Measurements from ENCODE around the gene ANKRD63. TPM values are rescaled to one million over a fixed set of nuclear protein-coding genes. Genes with fewer than 3 reads are reported as not detected.

The ANKRD63 gene
- polyA plus RNA-seq, 1 donor (not counting 4 experiments of a cell fraction or from before 2014, with no cell fraction given): not detected

DNA sequence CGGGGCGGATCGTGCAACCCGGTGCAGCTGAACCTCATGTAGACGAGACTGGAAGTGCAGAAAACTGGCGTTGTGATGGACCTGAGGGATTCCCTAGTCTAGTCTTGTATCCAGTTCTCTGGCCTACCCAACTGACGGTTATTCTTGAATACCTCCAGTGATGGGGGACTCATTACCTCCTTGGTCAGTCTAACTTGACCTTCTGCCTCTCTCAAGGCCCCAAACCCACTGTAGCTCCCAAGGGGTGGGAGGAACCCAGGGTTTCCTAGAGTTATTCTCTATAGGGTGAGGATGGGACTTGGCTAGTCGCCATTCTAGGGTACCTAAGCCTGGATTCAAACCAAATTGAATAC, 32.6 kb downstream of the ANKRD63 start:
- TF ChIP-seq EZH2 (IDR thresholded peaks at IDR 0.05; ENCODE audit: low read length): no peak
- TF ChIP-seq, protein P1, sequence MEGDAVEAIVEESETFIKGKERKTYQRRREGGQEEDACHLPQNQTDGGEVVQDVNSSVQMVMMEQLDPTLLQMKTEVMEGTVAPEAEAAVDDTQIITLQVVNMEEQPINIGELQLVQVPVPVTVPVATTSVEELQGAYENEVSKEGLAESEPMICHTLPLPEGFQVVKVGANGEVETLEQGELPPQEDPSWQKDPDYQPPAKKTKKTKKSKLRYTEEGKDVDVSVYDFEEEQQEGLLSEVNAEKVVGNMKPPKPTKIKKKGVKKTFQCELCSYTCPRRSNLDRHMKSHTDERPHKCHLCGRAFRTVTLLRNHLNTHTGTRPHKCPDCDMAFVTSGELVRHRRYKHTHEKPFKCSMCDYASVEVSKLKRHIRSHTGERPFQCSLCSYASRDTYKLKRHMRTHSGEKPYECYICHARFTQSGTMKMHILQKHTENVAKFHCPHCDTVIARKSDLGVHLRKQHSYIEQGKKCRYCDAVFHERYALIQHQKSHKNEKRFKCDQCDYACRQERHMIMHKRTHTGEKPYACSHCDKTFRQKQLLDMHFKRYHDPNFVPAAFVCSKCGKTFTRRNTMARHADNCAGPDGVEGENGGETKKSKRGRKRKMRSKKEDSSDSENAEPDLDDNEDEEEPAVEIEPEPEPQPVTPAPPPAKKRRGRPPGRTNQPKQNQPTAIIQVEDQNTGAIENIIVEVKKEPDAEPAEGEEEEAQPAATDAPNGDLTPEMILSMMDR (optimal IDR thresholded peaks at IDR 0.05 in 1 of 3, IDR thresholded peaks at IDR 0.05 in 1 of 3, conservative IDR thresholded peaks at IDR 0.05 in 1 of 3; ENCODE audit: extremely low read depth in 1 of 3, insufficient read depth in 2 of 3, low read length in 3 of 3): no peak
- FAIRE-seq (no peak), DNase-seq (ENCODE audit: low read depth, low spot score) (no peak)
- peaks cover 16 to 18% of the 10 kb centered on the region in 2 experiments for H3K36me3 ChIP-seq (ENCODE audit: control insufficient read depth in 2 of 2, extremely low read depth in 1 of 2, insufficient read depth in 2 of 2, low read length in 2 of 2)
- H2AFZ ChIP-seq (ENCODE audit: control insufficient read depth, low read length): no peak overlapping the region
- peaks cover 4% of the 10 kb centered on the region for H4K20me1 ChIP-seq (ENCODE audit: control insufficient read depth, extremely low read depth, insufficient read depth, low read length)
- no peaks in the 10 kb centered on the region for H3K9me1 ChIP-seq (ENCODE audit: control insufficient read depth, extremely low read depth, insufficient read depth, low read length)
- H3K9me3 ChIP-seq (ENCODE audit: control insufficient read depth, low read depth, low read length): no peaks in the 10 kb centered on the region
- H3K79me2 ChIP-seq (ENCODE audit: control insufficient read depth, insufficient read depth, low read length): peaks cover 3% of the 10 kb centered on the region
- no peak overlapping the region for H3K4me3 ChIP-seq (ENCODE audit: control insufficient read depth in 2 of 3, extremely low read depth in 1 of 3, insufficient read depth in 2 of 3, low read depth in 1 of 3, low read length in 3 of 3)
- H3K9ac ChIP-seq (ENCODE audit: control insufficient read depth, extremely low read depth, insufficient read depth, low read length): no peak overlapping the region
- H3K27ac ChIP-seq (ENCODE audit: control insufficient read depth, insufficient read depth, low read length): no peak overlapping the region
- no peaks in the 10 kb centered on the region for H3K27me3 ChIP-seq (ENCODE audit: control insufficient read depth, extremely low read depth, insufficient read depth, low read length)
- peaks cover 59% of the 10 kb centered on the region for H3K4me1 ChIP-seq (ENCODE audit: control insufficient read depth, extremely low read depth, insufficient read depth, low read length)
- H3K4me2 ChIP-seq (ENCODE audit: control insufficient read depth, extremely low read depth, insufficient read depth, low read depth, low read length): peak overlapping the region; percentile 61
- dilution Hi-C loops (cut with MboI; ENCODE audit: extremely low pct_ligation_motif_present, low sequenced_read_pairs): no loop called here

DNA sequence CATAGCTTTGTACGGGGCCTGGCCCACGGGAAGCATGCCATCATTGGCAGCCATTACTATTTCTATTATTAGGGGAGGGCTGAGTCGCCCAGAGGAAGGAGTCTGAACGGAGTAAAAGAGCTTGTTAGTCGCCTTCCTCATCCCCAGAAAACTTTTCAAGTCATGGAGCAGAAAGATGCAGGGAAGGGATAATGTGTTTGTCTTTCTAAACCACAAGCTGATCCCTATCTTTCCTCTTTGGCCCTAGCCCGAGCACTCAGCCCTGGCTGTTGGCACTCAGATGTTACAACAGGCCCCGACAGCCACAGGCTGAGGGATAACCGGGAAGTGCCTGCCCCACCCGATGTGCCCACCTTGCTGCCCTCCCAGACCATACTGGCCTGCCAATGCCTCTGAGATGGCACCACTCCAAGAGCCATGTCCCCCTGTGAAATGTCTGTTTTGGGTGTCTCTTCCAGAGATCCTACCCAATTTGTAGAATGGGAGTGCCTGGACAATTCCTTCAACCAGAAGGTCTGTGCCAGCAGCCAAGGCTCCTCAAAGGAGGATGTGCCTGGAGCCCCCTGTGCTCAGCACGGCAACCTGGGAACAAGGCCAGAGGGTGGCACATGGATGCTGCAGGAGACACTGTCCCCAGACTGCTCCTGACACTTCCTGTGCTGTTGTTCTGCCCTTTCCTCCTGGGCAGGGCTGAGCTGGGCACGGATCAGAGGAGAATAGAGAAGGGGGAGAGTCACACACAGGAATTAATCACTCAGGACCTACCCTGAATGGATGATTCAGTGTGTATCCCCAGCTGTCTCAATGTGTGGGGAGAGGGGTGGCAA, 33.2 kb downstream of the ANKRD63 start:
- Histone ChIP-seq H3K27ac (ENCODE audit: control insufficient read depth, insufficient read depth, low read length) (peak overlapping the region; percentile 28), H3K9me3 (ENCODE audit: control insufficient read depth, low read depth, low read length) (no peaks in the 10 kb centered on the region), H3K27me3 (ENCODE audit: control insufficient read depth, extremely low read depth, insufficient read depth, low read length) (no peaks in the 10 kb centered on the region), H3K9ac (ENCODE audit: control insufficient read depth, extremely low read depth, insufficient read depth, low read length) (no peak overlapping the region), H3K4me2 (ENCODE audit: control insufficient read depth, extremely low read depth, insufficient read depth, low read depth, low read length) (peak overlapping the region; percentile 61), H2AFZ (ENCODE audit: control insufficient read depth, low read length) (no peak overlapping the region), H4K20me1 (ENCODE audit: control insufficient read depth, extremely low read depth, insufficient read depth, low read length) (peaks cover 4% of the 10 kb centered on the region), H3K36me3 (ENCODE audit: control insufficient read depth in 2 of 2, extremely low read depth in 1 of 2, insufficient read depth in 2 of 2, low read length in 2 of 2) (peaks cover 14 to 18% of the 10 kb centered on the region in 2 experiments), H3K4me3 (ENCODE audit: control insufficient read depth in 2 of 3, extremely low read depth in 1 of 3, insufficient read depth in 2 of 3, low read depth in 1 of 3, low read length in 3 of 3) (no peak overlapping the region), H3K79me2 (ENCODE audit: control insufficient read depth, insufficient read depth, low read length) (peaks cover 3% of the 10 kb centered on the region), H3K9me1 (ENCODE audit: control insufficient read depth, extremely low read depth, insufficient read depth, low read length) (peaks cover 3% of the 10 kb centered on the region), H3K4me1 (ENCODE audit: control insufficient read depth, extremely low read depth, insufficient read depth, low read length) (peaks cover 65% of the 10 kb centered on the region)
- dilution Hi-C loops (cut with MboI; ENCODE audit: extremely low pct_ligation_motif_present, low sequenced_read_pairs): no loop called here
- TF ChIP-seq, protein P1 (optimal IDR thresholded peaks at IDR 0.05 in 1 of 3, IDR thresholded peaks at IDR 0.05 in 1 of 3, conservative IDR thresholded peaks at IDR 0.05 in 1 of 3; ENCODE audit: extremely low read depth in 1 of 3, insufficient read depth in 2 of 3, low read length in 3 of 3): no peak
- no peak for TF ChIP-seq EZH2 (IDR thresholded peaks at IDR 0.05; ENCODE audit: low read length)
- DNase-seq (ENCODE audit: low read depth, low spot score): no peak
- peak; percentile 88 for FAIRE-seq

Data from keratinocyte (primary cell).